Measurements from ENCODE around the gene PGLYRP3.

PGLYRP3 gene

DNA sequence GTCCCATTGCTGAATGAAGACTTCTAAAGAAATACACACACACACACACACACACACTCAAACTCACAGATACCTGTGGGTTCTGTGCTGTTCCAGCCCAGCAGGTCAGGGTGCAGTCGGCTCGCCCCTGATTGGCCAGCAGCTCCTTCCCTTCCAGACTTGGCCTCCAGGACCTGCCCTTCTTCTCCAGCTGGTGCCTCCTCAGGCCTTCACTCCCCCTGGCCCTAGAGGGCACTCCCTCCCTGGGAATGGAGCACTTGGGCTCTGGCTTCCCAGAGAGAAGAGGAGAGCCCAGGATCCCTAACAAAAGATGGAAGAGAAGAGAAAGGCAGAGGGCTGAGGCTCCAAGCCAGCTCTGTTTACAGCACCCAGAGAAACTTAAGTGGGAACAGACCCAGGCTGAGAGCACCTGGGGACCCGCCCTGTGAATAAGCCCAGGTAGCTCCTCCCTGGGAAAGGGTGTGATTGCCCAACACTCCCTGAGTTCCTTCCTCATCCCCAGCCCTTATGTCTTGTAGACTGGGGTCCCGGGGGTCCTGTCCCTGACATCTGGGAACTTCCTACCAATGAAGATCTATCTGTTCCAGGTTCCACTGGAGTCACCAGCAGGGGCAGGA lies at the start of gene PGLYRP3:
TSS of gene PGLYRP3 (minus strand) at position 383 of the 617 bp plus-strand sequence. CDS start 2,287 bp downstream, outside the sequence.
- TF ChIP-seq, protein P1, sequence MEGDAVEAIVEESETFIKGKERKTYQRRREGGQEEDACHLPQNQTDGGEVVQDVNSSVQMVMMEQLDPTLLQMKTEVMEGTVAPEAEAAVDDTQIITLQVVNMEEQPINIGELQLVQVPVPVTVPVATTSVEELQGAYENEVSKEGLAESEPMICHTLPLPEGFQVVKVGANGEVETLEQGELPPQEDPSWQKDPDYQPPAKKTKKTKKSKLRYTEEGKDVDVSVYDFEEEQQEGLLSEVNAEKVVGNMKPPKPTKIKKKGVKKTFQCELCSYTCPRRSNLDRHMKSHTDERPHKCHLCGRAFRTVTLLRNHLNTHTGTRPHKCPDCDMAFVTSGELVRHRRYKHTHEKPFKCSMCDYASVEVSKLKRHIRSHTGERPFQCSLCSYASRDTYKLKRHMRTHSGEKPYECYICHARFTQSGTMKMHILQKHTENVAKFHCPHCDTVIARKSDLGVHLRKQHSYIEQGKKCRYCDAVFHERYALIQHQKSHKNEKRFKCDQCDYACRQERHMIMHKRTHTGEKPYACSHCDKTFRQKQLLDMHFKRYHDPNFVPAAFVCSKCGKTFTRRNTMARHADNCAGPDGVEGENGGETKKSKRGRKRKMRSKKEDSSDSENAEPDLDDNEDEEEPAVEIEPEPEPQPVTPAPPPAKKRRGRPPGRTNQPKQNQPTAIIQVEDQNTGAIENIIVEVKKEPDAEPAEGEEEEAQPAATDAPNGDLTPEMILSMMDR (IDR thresholded peaks at IDR 0.05; ENCODE audit: borderline replicate concordance, control extremely low read depth, extremely low read depth, insufficient read depth, missing control alignments) = peak; percentile 30
- in situ Hi-C loops (cut with MboI; ENCODE audit: low sequenced_read_pairs, unreplicated experiment) = no loop called here

DNA sequence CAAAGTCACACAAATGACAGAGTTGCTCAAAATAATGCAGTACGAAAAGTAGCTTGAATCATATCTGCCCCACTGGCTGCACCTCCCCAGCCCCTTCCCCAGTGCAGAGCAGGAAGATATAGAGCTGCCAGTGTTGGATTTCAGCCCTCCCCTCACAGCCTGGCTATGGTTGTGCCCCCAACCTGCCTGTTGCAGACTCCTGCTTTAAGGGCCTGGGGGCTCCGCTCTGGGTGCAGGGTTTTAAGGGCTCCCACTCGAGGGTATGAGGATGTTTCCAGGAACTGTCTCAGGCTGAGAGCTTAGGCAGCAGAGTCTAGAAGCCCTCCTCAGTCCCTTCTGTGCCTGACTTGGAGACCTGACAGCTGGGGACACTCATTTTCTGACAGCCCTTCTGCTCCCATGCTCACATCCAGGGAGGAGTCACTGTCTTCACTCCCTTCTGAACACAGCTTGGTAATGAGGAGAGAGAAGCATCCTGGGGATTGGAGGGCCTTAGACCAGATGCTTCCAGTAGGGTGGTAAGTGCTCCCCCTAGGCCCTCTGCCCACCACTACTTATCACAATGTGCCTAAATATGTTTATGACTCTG lies 49.5 kb upstream of the PGLYRP3 start:
- in situ Hi-C loops (cut with MboI; ENCODE audit: low sequenced_read_pairs, unreplicated experiment) = loop anchor here (10.0 kb wide), 1 partner anchor 73 kb away; no protein-coding TSS in a partner anchor
- no peak for DNase-seq (ENCODE audit: low spot score)
- TF ChIP-seq, protein P1 (IDR thresholded peaks at IDR 0.05; ENCODE audit: borderline replicate concordance, control extremely low read depth, extremely low read depth, insufficient read depth, missing control alignments) = no peak

More for the DNA sequence above, at the start of gene PGLYRP3:
- DNase-seq (ENCODE audit: low spot score) = no peak

GRCh38 chr1:153361480-153362109 lies 48.8 kb upstream of the PGLYRP3 start:
- TF ChIP-seq, protein P1 (IDR thresholded peaks at IDR 0.05; ENCODE audit: borderline replicate concordance, control extremely low read depth, extremely low read depth, insufficient read depth, missing control alignments) = no peak
- in situ Hi-C loops (cut with MboI; ENCODE audit: low sequenced_read_pairs, unreplicated experiment) = loop anchor here (10.0 kb wide), 1 partner anchor 73 kb away; no protein-coding TSS in a partner anchor

DNA sequence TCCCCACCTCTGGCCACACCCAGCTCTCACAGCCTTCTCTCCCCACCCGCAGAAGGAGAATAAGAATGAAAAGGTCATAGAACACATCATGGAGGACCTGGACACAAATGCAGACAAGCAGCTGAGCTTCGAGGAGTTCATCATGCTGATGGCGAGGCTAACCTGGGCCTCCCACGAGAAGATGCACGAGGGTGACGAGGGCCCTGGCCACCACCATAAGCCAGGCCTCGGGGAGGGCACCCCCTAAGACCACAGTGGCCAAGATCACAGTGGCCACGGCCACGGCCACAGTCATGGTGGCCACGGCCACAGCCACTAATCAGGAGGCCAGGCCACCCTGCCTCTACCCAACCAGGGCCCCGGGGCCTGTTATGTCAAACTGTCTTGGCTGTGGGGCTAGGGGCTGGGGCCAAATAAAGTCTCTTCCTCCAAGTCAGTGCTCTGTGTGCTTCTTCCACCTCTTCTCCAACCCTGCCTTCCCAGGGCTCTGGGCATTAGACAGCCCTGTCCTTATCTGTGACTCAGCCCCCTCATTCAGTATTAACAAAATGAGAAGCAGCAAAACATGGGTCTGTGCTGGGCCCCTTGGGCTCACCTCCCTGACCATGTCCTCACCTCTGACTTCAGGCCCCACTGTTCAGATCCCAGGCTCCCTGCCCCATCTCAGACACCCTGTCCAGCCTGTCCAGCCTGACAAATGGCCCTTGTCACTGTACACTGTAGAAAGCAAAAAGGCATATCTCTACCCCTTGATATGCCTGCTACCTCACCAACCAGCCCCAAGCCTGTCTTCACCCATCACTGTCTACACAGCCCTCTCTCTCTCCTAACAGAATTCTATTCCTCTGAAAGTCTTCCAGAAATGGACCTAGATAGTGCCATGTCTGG lies 48.1 kb upstream of the PGLYRP3 start:
- DNase-seq (ENCODE audit: low spot score) = no peak
- TF ChIP-seq, protein P1 (IDR thresholded peaks at IDR 0.05; ENCODE audit: borderline replicate concordance, control extremely low read depth, extremely low read depth, insufficient read depth, missing control alignments) = no peak
- in situ Hi-C loops (cut with MboI; ENCODE audit: low sequenced_read_pairs, unreplicated experiment) = loop anchor here (10.0 kb wide), 1 partner anchor 74 kb away; no protein-coding TSS in a partner anchor

More at GRCh38 chr1:153361480-153362109, 48.8 kb upstream of the PGLYRP3 start:
- no peak for DNase-seq (ENCODE audit: low spot score)

DNA sequence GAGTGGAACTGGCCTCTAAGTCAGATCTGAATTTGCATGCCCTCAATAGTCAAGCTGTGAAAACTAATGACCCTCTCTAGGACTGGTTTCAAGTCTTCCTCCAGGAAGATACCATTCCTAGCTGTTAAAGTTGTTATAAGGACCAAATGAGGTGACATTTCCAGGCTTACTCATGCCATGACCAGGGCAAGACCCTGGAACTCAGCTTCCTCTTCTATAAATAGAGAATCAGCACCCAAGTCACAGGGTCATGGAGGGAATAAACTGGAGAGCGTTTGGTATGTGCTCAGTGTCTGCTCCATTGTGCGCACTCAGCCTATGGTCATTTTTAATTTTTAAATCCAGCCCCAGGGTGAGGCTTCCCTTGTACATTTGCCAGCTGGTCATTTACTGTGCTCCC lies 47.4 kb upstream of the PGLYRP3 start:
- DNase-seq (ENCODE audit: low spot score) = no peak
- TF ChIP-seq, protein P1 (IDR thresholded peaks at IDR 0.05; ENCODE audit: borderline replicate concordance, control extremely low read depth, extremely low read depth, insufficient read depth, missing control alignments) = no peak
- in situ Hi-C loops (cut with MboI; ENCODE audit: low sequenced_read_pairs, unreplicated experiment) = loop anchor here (10.0 kb wide), 1 partner anchor 75 kb away; no protein-coding TSS in a partner anchor

DNA sequence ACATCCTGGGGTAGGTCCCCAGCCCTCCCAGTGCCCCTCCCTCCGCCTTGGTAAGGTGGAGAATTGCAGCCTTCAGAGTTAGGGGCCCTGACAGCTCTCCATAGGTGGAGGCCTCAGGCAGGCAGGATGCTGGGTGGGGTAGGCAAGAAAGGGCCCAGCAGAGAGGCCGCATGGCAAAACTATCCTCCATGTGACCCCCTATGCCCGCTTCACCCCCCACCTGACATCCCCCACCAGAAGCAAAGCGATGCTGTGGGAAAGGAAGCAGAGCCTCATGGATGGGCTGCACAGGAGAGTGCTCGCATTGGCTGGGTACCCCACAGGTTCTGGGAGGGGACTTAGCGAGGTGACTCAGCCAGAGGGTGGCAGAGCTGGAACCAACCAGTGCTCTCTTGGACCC lies 46.5 kb upstream of the PGLYRP3 start:
- in situ Hi-C loops (cut with MboI; ENCODE audit: low sequenced_read_pairs, unreplicated experiment) = no loop called here
- TF ChIP-seq, protein P1 (IDR thresholded peaks at IDR 0.05; ENCODE audit: borderline replicate concordance, control extremely low read depth, extremely low read depth, insufficient read depth, missing control alignments) = no peak
- DNase-seq (ENCODE audit: low spot score) = no peak
